ENCODE data around the gene LANCL2.
A peak's percentile ranks its signal among the peaks of the same experiment; 100 is the strongest.
"Not testable (repeated sequence)": the region's sequence is repeated elsewhere in the genome, so short reads cannot be mapped to it uniquely, and the experiment has no call there.

The LANCL2 gene, protein sequence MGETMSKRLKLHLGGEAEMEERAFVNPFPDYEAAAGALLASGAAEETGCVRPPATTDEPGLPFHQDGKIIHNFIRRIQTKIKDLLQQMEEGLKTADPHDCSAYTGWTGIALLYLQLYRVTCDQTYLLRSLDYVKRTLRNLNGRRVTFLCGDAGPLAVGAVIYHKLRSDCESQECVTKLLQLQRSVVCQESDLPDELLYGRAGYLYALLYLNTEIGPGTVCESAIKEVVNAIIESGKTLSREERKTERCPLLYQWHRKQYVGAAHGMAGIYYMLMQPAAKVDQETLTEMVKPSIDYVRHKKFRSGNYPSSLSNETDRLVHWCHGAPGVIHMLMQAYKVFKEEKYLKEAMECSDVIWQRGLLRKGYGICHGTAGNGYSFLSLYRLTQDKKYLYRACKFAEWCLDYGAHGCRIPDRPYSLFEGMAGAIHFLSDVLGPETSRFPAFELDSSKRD

DNA sequence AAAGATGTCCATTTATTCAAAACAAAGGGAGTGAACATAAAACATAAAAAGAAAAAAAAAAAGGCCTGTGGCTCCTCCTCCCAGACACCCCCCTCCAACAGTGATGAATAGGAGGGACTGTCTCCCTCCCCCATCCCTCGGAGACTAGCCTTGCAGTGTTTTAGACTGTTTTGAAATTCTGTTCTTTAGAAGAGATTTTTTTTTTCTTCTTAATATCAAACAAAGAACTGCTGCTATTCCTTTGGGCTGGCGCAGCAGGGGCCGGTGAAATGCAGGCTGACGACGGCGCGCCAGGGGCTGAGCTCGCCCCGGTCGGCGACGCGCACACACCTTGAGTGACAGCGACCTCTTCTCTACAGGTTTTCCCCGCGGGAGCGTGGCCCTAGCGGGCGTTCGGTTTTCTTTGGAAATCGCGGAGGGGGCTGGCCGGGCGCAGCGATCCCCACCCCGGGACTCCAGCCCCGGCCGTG, at the start of gene LANCL2:
LANCL2 (plus strand) TSS at position 133 of the 470 bp plus-strand sequence. CDS start 689 bp downstream, outside the sequence.
- peak; percentile 61 for DNase-seq

DNA sequence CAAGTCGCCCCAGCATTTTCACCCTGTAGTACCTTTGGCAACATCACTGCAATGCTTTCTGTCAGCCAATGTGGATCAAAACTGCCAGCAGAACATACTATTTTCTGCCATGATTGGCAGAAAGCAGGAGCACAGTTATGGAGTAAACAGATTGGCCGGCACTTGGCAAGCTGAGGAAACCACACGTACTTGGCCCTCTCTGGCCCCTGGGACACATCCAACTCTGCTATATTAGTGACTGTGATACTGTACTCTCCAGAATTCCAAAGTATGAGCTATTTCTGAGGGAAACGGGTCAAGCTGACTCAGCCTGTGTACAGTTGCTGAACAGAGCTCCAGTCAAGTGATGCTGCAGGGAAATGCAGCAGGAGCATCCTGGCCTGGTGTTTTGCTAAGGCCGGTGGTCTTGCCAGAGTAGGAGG, 39.8 kb upstream of the LANCL2 start:
- no peak for DNase-seq

DNA sequence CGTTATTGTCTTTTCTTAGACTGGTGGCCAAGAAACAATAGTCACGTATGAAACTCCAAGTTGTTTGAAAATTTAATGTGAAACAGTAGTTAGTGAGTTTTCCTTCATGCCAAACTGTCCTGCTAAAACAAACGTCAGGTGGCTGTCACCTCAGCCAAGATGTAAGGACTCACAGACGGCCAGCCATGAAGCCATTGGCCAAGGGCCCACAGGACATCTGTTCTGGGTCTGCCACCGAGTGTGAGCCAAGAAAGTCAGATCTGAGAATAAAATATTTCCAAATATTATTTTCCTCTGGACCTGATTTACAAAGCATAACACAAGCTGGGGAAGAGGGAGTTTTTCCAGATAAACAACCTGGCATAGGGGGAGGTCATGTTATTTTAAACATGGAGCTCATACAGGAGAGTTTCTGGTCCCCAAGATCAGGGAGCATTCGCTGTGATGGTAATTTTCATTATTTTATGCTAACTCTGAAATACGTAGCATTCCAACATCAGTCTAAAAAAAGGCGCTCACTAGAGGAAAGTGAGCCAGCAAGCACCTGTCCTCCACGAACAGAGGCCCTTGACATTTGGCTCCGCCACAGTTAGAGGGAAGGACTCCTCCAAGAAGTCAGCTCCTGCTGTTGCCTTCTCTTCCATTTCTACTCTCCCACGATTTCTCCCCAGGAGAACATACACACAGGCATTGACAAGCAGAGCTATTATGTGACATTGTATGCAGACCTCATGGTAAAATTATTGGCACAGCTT, 38.9 kb upstream of the LANCL2 start:
- DNase-seq: no peak

DNA sequence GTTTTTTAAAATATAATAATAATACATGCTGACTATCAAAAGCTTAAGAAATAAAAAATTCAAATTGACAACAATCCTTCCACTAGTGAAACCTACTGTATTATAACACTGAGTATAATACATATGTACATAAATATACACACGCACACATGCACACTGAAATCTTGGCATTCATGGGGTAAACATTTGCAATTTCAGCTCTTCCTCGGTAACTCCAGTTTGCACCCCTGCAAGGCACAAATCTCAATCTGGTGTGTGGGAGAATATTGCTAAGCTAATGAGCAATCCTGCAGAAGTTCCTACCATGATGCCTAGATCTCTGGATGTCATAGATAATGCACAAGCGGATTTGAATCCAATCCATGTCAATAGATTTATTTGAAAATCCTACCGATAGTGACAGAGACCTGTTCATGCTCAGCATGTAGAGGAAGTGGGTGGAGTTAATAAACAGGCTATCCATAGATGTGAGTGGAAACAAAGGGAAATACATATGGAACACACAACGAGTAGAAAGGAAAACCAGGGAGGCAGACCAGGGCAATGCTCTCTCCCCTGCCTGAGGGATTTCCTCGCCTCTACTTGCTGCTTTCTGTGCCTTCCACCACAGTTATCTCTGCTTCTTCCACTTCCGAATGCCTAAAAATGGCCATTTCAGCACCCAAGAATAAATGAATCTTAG, 38.1 kb upstream of the LANCL2 start:
- DNase-seq: no peak

DNA sequence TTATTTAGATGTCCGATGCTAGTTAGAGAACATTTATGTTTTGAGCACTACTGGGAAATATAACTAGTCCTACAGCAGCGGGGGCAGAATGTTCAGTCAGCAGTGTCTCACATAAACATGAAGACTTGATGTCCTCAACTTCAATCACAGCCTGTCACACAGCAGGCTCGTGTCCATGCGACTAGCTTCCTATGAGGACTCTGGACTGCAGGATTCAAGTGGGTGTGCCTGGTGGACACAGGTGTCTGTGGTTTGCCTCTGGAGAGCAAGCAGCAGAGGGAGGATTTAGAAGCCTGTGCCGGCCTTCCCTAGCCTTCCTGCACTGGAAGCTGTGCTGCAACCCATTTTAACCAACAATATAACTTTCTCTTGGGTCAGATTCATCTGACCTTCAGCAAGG, 30.0 kb upstream of the LANCL2 start:
- no peak for DNase-seq

DNA sequence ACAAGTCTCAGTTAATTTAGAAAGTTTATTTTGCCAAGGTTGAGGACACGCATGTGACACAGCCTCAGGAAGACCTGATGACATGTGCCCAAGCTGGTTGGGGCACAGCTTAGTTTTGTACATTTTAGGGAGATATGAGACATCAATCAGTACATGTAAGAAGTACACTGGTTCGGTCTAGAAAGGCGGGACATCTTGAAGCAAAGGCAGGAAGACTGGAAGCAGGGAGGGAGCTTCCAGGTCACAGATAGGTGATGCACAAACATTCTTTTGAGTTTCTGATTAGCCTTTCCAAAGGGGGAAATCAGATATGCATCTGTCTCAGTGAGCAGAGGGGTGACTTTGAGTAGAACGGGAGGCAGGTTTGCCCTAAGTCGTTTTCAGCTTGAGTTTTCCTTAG, 29.4 kb upstream of the LANCL2 start:
- DNase-seq: no peak

DNA sequence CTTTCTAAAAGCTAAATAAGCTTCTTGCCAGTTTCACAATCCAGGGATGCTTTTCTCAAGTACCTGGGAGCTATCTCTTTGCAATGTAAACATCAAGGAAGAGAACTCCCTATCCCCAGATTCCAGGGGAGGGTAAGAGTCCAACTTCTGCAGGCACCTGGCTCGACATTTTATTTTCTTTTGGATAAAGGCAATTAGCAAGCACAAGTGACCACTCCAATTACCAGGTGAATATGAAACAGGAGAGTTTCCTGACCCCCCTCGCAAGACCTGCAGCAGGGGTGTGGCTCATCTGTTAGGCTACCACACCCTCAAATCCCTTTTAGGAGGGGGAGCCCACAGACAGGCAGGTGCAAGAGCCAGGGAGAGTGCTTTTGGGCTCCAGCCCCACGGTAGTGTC, 28.6 kb upstream of the LANCL2 start:
- DNase-seq: no peak

DNA sequence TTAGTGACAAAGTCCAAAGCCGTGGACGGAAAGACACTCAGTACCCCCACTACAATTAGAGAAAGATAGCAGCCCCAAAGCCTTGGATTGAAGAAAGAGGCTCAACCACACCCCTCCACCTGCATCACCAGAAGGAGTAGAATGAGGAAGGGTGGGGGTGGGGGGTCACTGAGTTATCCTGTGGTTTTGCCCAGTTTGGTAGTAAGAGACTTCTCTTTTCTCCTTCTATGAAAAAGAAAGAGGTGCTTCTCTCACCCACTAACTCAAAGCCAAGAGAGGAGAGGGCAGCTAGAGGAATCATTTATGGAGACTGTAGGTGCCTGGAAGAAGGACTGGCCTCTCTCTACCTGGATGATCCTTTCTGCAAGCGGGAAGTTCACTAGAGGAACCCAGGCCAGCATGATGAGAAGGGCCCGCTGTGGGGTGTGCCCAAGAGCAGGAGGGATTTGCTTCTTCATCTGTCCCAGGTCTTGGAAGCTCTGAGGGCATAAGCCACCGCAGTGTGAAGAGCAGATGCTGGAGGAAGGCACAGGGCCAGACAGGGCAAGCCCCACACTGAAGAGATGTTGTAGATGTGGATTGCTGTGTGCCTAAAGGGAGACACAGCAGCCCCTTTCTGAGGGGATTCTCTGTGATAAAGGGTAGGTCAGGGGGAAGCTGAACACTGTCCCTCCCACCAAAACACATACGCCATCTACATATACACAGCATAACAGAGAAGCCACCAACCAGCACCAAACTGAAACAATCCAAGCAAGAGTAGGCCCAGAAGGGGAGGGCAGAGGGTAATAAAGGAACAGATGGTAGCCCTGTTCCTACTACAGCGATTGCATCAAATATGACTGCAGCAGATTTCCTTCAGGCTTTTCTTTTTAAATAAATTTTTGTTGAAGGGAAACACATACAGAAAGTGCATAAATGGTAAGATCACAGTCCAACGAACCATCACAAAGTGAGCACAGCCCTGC, 25.8 kb upstream of the LANCL2 start:
- no peak for DNase-seq

DNA sequence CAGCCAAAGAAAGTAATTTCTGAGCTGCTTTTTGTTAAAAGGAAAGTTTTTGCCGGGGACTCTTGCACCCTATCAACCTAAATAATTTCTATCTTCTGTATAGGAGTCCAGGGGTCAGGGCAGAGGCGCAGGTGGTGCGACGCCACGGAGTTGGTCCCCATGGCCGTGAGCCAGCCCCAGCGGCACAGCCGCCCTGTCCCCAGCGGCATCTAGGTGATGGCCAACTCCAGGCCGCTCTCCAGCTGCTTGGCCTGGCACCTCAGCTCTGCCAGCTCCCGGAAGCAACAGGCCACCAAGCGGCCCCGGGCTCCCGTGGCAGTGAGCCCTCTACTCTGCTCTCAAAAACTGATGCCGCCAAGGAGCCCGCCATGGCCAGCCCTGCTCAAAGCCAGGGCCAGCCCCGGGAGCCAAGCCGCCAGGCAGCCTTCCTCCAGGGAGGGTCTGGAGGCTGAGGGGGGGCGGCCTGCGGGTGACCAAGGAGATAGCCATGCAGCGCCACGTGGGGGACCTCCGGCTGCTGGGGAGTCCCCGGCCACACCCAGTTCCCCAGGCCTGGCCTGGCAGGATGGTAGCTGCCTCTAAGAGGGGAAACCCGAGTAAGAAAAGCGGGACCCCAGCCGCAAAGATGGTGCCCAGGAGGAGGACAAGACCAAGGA, 22.8 kb upstream of the LANCL2 start:
- no peak for DNase-seq

DNA sequence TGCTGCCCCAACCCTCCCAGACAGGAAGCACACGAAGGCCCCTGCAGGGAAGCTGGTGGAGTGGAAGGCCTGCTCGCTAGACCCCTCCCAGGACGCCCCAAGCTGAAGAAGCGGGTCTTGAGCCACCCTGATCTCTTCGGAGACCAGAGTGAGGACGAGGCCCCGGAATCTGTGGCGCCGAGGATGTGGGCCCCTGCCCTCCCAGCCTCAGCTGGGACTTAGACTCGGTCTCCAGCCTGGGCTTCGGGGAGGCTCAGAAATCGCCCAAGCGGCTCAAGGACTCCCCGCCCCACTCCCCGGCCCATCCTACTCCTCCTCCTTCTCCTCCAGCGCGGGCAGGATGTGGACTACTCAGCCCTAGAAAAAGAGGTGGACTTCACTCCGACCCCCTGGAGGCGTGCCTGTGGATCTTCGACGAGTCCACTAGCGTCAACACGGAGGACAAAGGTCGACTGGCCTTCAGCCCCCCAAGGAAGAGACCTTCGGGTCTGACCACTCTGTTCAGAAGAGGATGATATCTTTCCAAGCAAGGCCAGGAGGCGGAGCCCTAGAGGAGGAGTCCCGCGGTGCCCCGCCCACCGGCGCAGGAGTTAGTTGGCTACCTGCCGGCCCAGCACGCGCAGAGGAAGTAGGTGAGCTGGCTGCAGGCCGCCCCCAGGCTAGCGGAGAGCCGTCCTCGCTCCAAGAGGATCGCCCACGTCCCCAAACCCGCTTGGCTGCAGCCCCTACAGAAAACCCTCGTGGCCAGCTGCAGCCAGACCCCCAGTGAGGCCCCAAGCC, 21.9 kb upstream of the LANCL2 start:
- DNase-seq: no peak

DNA sequence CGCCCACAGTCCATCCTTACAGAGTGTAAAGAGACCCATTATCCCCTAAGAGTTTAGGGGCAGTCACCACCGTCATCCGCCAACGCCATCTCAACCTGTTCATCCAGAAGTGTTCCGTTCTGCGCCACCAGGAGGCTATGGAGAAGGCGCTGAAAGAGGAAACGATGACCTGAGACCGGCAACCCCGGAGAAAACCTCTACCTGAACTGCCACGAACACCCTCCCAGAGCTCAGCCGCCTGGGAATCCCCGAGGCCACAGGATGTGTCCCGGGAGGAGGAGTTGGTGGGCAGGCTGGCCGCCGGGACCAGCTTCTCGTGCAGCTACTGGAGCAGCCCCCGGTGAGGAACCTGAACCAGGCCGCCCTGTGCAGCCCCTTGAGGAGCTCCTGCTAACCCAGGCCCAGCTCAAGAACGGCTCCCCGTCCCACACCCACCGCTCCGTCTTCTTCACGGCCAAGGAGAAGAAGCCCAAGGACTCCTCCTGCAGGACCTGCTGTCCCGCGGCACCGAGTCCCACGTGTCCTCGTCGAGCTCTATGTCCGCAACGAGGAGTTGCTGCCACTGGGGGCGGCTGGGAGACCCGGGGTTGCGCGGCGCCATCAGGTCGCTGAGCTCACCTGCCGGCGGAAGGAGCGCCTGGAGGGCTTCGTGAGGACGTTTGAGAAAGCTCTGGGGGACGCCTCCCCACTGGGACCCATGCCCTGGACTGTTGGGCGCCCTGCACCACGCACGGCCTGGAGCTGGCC, 21.1 kb upstream of the LANCL2 start:
- DNase-seq: no peak

DNA sequence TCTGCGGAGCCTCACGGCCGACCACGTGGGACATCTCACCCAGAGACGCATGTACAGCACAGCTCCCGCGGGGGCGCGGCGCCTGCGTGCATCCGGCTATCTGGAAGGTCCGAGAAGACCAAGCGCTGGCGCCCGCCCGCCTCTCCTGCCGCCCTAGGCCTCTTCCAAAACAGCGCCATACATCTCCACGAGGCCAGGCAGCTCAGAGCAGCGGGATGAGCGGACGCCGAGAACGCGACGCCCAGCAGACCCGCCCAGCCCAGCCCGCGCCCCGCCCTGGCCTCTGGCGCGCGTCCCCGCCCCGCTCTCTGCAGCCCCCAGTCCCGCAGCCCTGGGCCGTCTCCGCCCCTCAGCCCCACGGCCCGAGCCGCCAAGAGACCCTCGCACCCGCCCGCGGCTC, 20.3 kb upstream of the LANCL2 start:
- no peak for DNase-seq

DNA sequence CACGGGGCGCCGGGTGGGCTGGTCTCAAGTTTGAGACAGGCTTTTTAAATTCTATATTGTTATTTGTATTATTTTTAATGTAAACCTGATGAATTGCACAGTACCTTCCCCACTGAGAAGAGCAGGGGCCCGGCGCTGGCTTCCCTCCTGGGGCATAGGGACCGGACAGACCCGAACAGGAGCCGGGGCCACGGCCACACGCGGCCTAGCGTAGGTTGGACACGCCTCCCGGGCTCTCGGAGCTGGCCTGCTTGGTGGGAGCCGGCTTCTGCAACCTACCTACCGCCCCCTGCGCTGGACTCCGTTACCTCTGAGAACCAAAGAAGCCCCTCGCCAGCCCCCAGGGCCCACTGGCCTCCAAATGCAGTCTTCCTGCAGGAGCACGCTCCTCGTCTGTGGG, 19.8 kb upstream of the LANCL2 start:
- DNase-seq: no peak

DNA sequence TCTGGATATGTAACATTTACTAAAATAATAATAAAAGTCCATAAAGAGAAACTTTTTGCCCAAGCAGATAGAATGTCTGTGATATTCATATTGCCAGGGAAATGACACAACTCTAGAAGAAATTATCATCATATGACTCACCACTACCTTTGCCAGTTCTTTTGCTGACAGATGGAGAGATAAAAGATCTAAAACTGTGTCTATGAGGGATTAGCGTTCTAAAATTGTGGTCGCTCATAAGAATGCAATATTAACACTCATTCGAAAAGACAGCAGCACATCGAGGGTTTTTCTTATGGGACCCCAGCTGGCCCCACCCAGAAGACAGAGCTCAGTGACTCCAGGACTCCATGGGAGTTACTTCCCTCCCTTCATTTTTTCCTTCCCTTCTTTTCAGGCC, 16.6 kb upstream of the LANCL2 start:
- no peak for DNase-seq

DNA sequence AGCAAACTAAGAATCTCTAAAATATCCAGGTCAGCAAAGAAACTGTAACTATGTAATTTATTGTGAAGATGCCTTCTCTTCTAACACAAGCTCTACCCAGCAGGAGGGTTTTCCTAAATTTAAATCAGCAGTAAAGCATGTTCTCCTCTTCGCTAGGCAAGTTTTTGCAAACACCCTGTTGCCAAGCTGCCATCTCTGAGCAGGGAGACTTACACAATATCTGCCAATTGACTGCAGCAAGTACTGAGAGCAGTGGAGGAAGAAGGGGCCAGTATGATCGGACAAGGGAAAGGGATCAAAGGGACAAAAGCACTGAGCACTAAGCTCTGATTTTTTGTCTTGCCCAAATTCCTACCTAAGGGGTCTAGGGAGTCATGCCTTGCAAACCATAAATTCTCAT, 16.0 kb upstream of the LANCL2 start:
- DNase-seq: no peak

DNA sequence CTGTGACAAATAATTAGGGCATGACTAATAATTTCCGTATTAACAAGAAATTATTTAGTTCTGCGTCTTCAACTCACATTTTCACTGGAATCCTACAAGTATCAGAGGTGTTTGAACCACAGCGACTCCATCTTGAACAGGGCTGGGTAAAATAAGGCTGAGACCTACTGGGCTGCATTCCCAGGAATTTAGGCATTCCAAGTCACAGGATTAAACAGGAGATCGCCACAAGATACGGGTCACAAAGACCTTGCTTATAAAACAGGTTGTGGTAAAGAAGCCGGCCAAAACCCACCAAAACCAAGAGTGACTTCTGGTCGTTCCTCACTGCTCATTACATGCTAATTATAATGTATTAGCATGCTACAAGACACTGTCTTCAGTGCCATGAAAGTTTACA, 14.9 kb upstream of the LANCL2 start:
- no peak for DNase-seq

DNA sequence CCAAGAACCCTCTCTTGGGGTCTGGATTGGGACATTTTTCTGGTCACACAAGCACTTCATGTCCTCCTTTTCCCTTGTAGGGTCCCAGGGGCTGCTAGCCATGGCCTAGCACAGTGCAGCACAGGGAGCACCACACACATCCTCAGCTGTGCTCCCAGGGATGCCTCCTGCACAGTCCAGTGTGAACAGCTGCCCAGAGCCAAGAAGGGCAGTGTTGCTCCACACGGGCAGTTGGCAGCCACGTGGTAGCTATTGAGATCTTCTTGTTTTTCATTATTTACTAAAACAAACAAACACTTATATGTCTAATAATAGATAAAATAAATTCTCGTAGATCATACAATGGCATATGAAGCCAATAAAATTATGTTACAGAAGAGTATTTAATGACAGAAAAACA, 13.9 kb upstream of the LANCL2 start:
- no peak for DNase-seq

DNA sequence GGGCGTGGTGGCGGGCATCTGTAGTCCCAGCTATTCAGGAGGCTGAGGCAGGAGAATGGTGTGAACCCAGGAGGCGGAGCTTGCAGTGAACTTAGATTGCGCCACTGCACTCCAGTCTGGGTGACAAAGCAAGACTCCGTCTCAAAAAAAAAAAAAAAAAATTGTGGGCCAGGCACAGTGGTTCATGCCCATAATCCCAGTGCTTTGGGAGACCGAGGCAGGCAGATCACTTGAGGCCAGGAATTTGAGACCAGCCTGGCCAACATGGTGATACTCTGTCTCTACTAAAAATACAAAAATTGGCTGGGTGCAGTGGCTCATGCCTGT, 12.2 kb upstream of the LANCL2 start:
- not testable (repeated sequence) for DNase-seq

DNA sequence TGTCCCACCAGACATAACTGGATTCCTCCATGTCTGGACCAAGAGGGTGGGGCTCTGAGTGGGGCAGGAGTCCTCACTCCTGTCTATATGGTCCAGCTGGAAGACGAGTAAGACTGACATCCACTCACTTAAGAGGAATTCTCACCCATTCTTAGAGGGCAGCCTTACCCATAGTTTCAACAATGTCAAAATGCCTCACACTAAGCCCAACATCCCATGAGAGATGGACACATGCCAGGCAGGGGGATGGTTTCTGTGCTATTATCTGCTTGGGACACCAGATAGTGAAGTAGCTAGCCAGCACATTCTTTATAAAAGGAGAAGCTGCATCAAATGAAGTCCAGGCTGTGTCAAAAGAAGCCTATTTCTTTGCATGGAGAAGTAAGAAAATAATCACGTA, 4.7 kb upstream of the LANCL2 start:
- no peak for DNase-seq

DNA sequence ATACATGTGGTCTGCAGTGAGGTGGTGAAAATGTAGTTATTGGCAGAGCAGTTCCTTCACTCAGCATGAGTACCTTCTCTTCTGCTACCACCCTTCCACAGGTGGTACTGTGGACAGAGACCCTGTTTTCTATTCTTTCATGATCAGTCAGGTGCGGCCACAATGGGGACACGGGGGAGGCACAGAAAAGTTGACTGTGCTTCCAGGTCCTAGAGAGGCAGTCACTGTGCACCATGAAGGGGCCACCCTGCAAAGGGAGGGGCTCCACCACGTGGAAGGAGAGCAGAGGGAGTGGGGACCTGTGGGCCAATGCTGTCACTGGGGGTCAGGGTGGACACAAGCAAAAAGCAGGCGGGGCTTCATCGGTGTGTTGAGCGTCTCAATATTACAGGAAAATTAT, 3.6 kb upstream of the LANCL2 start:
- DNase-seq: no peak

Data from stimulated activated CD4-positive, alpha-beta T cell treated with anti-CD3 and anti-CD28 coated beads, Interleukin-15, amount 100 ng/mL, for 24 hours (primary cell).